CD4-positive, alpha-beta T cell treated with Interferon gamma for 1 hour (primary cell): Measurements from ENCODE around the gene GRIK1.
"Not testable (repeated sequence)": the region's sequence is repeated elsewhere in the genome, so short reads cannot be mapped to it uniquely, and the experiment has no call there.

Experiments used
- DNase-seq: peaks from one replicate; pipeline ENCODE4 v3.0.0-alpha.2; 2020

GRIK1 gene

GRCh38 chr21:29939924-29940275 lies at the start of gene GRIK1:
GRIK1 (minus strand) TSS chr21:29939996.
- no peak for DNase-seq

- no peak for DNase-seq
These were observed 48.0 kb upstream of the GRIK1 start for GRCh38 chr21:29987762-29988161.

GRCh38 chr21:29985866-29986265 lies 46.1 kb upstream of the GRIK1 start:
- no peak for DNase-seq

GRCh38 chr21:29979043-29979442 lies 39.2 kb upstream of the GRIK1 start:
- DNase-seq, result no peak

- DNase-seq, result no peak
These were observed 36.0 kb upstream of the GRIK1 start for GRCh38 chr21:29975776-29976175.

- DNase-seq, result no peak
These were observed 33.5 kb upstream of the GRIK1 start for GRCh38 chr21:29973258-29973657.

- DNase-seq, result no peak
These were observed 21.7 kb upstream of the GRIK1 start for GRCh38 chr21:29961291-29962027.

- no peak for DNase-seq
These were observed 18.8 kb upstream of the GRIK1 start for GRCh38 chr21:29958551-29958950.

- DNase-seq, result not testable (repeated sequence)
These were observed 18.2 kb upstream of the GRIK1 start for GRCh38 chr21:29958035-29958434.

GRCh38 chr21:29953690-29954089 lies 13.9 kb upstream of the GRIK1 start:
- DNase-seq, result no peak

- no peak for DNase-seq
These were observed 13.3 kb upstream of the GRIK1 start for GRCh38 chr21:29953072-29953471.

GRCh38 chr21:29951911-29952310 lies 12.1 kb upstream of the GRIK1 start:
- DNase-seq, result no peak

GRCh38 chr21:29949991-29950390 lies 10.2 kb upstream of the GRIK1 start:
- no peak for DNase-seq

- no peak for DNase-seq
These were observed 7.3 kb upstream of the GRIK1 start for GRCh38 chr21:29947119-29947518.

GRCh38 chr21:29943885-29944284 lies 4.1 kb upstream of the GRIK1 start:
- DNase-seq, result no peak

GRCh38 chr21:29942034-29942433 lies 2.2 kb upstream of the GRIK1 start:
- no peak for DNase-seq

- DNase-seq, result no peak
These were observed 1.2 kb upstream of the GRIK1 start for GRCh38 chr21:29940991-29941390.

GRCh38 chr21:29940361-29940760 lies 565 bp upstream of the GRIK1 start:
- DNase-seq, result no peak

- no peak for DNase-seq
These were observed 482 bp downstream of the GRIK1 start for GRCh38 chr21:29939104-29939923.

GRCh38 chr21:29938776-29939103 lies 1.1 kb downstream of the GRIK1 start:
- no peak for DNase-seq

GRCh38 chr21:29933088-29933487 lies 6.7 kb downstream of the GRIK1 start:
- DNase-seq, result no peak

GRCh38 chr21:29928537-29928936 lies 11.3 kb downstream of the GRIK1 start:
- DNase-seq, result no peak

- no peak for DNase-seq
These were observed 18.9 kb downstream of the GRIK1 start for GRCh38 chr21:29920938-29921337.

- no peak for DNase-seq
These were observed 25.5 kb downstream of the GRIK1 start for GRCh38 chr21:29914326-29914725.

- DNase-seq, result no peak
These were observed 30.2 kb downstream of the GRIK1 start for GRCh38 chr21:29909571-29909970.
